Activated T-cell treated with anti-CD3 and anti-CD28 coated beads, Interleukin-2, amount 50 U/mL, for 4 hours (primary cell): ENCODE data around the gene THUMPD3. TPM values are rescaled to one million over a fixed set of nuclear protein-coding genes. Genes with fewer than 3 reads are reported as not detected.

Experiments
- ATAC-seq, 2 donors: fragments of 200-7000 bp; cut with Tn5 transposase; one replicate each; pipeline ENCODE4 v1.10.0; 2021
- DNase-seq: peaks from one replicate; pipeline ENCODE4 v3.0.0-alpha.2; 2020
- H3K27me3 Mint-ChIP-seq: one replicate; pipeline ENCODE4 v1.8.0; 2021; ENCODE audit warnings: low read depth, mixed read lengths
- H3K36me3 Mint-ChIP-seq: one replicate; pipeline ENCODE4 v1.8.0; 2022; ENCODE audit warnings: mixed read lengths; ENCODE audit not compliant: insufficient read depth
- H3K4me1 Mint-ChIP-seq: one replicate; pipeline ENCODE4 v1.8.0; 2021; ENCODE audit warnings: low read depth, mixed read lengths
- H3K4me3 Mint-ChIP-seq: one replicate; pipeline ENCODE4 v1.8.0; 2021; ENCODE audit warnings: mild to moderate bottlenecking, moderate library complexity, mixed read lengths
- H3K9me3 Mint-ChIP-seq: one replicate; pipeline ENCODE4 v1.8.0; 2021; ENCODE audit warnings: mixed read lengths
- total RNA-seq, 3 donors: library from RNA; stranded (reverse); gene quantifications; one replicate each; pipeline ENCODE4 v1.2.1, GENCODE V29; 2021

Gene THUMPD3
- total RNA-seq, 3 donors from 2014 or later = 69.0 to 77.4 (median 73.1) TPM

DNA sequence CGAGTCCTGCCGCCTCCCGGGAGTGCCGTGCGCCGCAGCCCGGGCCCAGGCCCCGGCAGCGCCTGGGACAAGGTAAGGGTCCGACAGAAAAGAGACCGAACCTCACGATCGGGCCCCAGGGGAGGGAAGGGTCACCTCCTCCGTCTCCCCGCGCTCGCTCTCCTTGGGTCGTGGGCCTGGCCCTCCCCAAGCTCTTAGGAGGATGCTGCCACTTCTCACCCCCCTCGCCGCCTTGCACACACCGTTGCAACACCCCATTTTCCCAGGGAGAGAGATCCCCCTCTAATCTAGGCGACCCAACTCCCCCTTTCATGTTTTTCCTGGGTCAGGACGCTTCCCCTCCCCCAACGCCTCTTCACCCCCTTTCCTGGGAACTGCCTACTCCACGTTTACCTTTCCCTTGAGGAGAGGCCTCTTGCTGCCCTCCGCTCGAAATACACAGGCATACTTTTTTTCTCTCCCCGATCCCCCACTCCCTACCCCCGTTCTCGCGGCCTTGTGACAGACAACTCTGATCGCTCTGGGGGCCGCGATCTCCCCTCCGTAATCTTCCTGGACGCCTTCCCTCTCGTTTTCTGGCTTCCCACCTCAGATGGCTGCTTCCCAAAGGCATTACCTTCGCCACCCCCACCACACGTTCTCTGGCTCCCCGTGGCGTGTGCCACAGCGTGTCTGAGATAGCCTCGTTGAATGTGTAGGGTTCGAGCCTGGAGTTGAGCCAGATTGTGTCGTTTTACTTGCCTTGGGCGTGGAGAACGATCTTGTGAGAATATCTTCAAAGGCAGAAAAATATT lies 35.2 kb downstream of the THUMPD3 start:
- peaks cover 30% of the 10 kb centered on the region for H3K36me3 Mint-ChIP-seq

DNA sequence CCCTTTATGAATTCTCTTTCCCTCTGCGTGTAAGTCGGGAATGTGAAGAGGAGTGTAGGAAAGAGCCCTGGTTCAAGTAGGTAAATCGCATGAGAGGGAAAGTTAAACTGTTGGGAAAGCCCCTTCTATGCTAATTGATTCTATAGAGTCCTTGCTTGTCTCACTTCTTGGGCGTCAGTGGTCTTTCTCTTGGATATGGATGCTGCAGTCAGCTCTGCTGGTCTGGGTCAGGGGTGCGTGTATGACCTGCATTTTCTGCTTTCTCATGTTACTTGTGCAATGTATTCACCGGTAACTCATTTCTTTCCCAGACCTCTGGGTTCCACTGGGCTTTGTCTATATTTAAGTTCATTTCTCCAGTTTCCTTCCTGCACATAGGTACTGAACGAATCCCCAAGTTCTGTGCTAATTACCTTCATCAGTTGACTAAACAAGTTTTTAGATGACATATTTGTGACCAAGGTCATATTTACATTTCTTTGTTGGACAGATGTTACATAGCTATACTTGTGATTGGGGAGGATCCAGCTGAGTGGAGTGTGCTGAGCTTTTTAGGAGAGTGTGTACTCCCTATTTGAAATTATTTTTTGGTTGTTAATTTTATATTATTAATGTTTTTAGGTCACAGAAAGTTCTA lies 36.0 kb downstream of the THUMPD3 start:
- H3K36me3 Mint-ChIP-seq = peaks cover 26% of the 10 kb centered on the region
- DNase-seq (no peak), ATAC-seq (no peak)
- H3K4me3 Mint-ChIP-seq = peak overlapping the region; percentile 98
- H3K4me1 Mint-ChIP-seq = peaks cover 69% of the 10 kb centered on the region
- no peaks in the 10 kb centered on the region for H3K27me3 Mint-ChIP-seq
- H3K9me3 Mint-ChIP-seq = no peaks in the 10 kb centered on the region

More for the DNA sequence above, 35.2 kb downstream of the THUMPD3 start:
- ATAC-seq (no peak), DNase-seq (peak; percentile 17)
- Mint-ChIP-seq H3K4me3 (peak overlapping the region; percentile 98), H3K4me1 (peaks cover 70% of the 10 kb centered on the region), H3K9me3 (no peaks in the 10 kb centered on the region), H3K27me3 (no peaks in the 10 kb centered on the region)

DNA sequence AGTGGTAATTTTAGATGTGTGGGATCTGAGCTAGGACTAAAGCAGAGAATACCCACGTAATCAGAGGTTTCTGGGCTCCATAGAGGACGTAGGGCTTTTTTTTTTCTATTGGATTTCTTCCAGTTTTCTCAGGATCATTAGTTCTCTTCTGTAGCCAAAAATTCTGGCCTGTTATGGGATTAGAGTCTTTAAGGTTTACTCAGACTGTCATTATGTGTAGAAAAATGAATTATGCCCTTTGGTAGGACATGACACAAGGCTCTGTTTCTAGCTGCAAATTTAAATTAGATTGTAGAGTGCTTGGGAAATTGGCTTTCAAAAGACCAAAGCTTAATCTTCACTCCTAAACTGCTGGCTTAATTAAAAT lies 36.5 kb downstream of the THUMPD3 start:
- ATAC-seq (no peak), DNase-seq (no peak)
- Mint-ChIP-seq H3K4me3 (peak overlapping the region; percentile 98), H3K4me1 (peaks cover 66% of the 10 kb centered on the region), H3K27me3 (no peaks in the 10 kb centered on the region), H3K9me3 (no peaks in the 10 kb centered on the region), H3K36me3 (peaks cover 22% of the 10 kb centered on the region)

DNA sequence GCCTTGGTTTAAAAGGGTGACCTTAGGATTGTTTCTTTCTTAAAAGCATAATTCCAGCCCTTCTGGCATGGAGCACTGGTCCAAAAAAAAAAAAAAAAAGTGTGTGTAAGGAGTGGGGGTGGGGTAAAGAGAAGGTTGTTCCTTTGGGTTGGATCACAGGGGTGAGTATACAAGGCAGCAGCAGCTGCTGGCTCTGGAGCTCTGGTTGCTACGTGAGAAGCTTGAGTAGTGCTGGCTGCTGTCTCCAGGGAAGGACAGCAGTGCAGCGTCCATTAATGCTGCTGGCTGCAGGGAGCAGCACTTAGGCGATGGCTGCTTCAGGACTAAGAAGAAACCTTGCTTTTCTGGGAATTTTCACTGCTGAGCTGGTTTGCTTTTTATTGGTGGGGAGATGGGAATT lies 36.9 kb downstream of the THUMPD3 start:
- DNase-seq (no peak), ATAC-seq (no peak)
- peak overlapping the region; percentile 98 for H3K4me3 Mint-ChIP-seq
- H3K4me1 Mint-ChIP-seq = peaks cover 66% of the 10 kb centered on the region
- H3K27me3 Mint-ChIP-seq = no peaks in the 10 kb centered on the region
- H3K9me3 Mint-ChIP-seq = no peaks in the 10 kb centered on the region
- H3K36me3 Mint-ChIP-seq = peaks cover 18% of the 10 kb centered on the region

DNA sequence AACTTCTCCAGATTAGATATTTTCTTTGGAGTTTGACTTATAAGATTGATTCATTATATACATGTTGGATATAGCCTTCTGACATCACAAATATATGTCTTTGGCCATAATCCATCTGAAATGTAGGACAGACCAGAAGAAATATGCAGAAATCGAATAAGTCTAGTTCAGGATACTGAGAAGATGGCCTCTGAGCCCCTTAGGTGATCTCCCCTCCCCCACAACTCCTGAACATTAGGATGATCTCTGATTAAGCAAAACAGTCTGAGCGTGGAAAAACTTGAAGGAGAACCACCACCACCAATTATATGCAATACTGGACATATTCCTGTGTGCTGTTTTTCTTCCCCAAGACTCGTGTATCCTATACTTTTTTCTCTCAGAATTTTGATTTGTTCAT lies 37.8 kb downstream of the THUMPD3 start:
- DNase-seq = no peak
- Mint-ChIP-seq H3K4me3 (peak overlapping the region; percentile 52), H3K4me1 (peaks cover 66% of the 10 kb centered on the region), H3K36me3 (peaks cover 10% of the 10 kb centered on the region), H3K9me3 (no peaks in the 10 kb centered on the region), H3K27me3 (no peaks in the 10 kb centered on the region)
- ATAC-seq = no peak

DNA sequence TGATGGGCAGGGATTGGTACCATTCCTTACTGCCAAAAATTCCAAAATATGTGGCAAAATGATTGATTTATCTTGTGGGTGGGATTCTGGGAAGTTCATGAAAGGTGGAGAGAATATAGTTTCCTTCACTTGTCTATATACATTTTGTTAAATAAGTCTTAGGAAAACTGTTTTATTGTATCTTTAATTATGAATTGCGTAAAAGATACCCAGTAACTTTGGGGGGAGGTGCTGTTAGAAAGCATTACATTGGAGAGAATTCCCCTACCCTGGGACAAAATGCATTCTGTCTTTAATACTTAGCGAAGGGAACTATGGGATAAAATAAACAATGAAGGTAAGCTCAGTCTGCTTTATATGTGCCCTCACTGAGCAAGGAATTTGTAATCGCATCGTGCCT lies 39.1 kb downstream of the THUMPD3 start:
- peaks cover 11% of the 10 kb centered on the region for H3K36me3 Mint-ChIP-seq
- no peaks in the 10 kb centered on the region for H3K27me3 Mint-ChIP-seq
- ATAC-seq (no peak), DNase-seq (no peak)
- no peaks in the 10 kb centered on the region for H3K9me3 Mint-ChIP-seq
- peak overlapping the region; percentile 22 for H3K4me3 Mint-ChIP-seq
- peaks cover 72% of the 10 kb centered on the region for H3K4me1 Mint-ChIP-seq

DNA sequence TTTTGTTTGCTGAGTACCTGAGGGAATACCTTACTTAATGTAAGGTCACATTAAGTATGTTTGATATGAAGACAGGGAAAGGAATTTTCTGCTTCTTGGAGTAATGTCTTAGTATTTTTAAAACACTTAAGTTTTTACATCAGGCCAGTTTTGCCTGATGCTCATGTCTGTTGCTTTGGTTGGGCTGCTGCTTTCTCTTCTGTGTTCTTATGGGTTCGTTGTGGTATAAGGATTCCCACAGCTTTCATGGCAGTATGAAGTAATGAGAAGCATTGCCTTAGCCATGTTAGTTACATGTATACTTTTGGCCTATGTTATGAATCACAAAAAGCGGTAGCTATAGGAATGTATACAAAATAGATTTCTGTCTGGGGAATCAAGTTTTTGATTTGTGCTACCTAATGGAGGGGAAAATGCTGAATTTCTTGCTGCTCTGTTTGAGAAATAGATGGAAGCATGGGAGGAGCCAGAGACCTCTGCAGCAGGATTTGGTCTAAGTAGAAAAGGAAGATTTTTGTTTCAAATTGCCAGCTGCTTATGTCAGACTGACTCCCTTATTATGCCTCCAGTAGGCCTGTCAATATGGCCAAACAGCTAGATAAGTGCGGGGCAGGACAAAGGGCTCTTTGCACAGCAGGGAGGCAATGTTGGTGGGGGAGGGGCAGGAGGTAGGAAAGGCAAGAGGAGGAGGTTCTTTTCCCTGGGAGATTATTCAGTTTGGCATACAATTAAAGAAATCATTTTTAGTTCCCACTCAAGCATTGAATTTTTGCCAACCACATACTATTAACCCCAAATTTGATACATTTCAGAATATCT lies 39.8 kb downstream of the THUMPD3 start:
- H3K9me3 Mint-ChIP-seq = no peaks in the 10 kb centered on the region
- DNase-seq = no peak
- H3K27me3 Mint-ChIP-seq = no peaks in the 10 kb centered on the region
- H3K4me3 Mint-ChIP-seq = peak overlapping the region; percentile 39
- peaks cover 79% of the 10 kb centered on the region for H3K4me1 Mint-ChIP-seq
- ATAC-seq = no peak
- H3K36me3 Mint-ChIP-seq = peaks cover 11% of the 10 kb centered on the region

DNA sequence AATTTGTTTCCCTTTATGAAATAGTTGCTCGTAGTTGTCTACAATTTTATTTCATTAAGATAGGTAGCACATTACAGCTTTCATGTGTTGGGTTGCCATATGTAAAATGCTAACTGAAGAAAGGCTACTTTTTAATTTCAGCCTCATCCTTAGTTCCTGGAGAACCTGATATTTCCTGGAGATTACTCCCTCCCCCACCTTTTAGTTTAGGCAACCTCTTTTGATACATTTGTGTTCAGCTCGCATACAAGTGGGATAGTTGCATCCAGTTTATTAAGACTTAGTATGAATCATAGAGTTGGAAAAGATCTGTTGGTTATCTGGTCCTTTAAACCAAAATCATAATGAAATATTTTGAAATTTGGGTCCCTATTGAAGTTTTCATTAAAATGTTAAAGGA lies 40.6 kb downstream of the THUMPD3 start:
- peaks cover 12% of the 10 kb centered on the region for H3K36me3 Mint-ChIP-seq
- DNase-seq = no peak
- H3K4me3 Mint-ChIP-seq = no peak overlapping the region
- no peaks in the 10 kb centered on the region for H3K27me3 Mint-ChIP-seq
- H3K4me1 Mint-ChIP-seq = peaks cover 82% of the 10 kb centered on the region
- ATAC-seq = no peak
- H3K9me3 Mint-ChIP-seq = no peaks in the 10 kb centered on the region

DNA sequence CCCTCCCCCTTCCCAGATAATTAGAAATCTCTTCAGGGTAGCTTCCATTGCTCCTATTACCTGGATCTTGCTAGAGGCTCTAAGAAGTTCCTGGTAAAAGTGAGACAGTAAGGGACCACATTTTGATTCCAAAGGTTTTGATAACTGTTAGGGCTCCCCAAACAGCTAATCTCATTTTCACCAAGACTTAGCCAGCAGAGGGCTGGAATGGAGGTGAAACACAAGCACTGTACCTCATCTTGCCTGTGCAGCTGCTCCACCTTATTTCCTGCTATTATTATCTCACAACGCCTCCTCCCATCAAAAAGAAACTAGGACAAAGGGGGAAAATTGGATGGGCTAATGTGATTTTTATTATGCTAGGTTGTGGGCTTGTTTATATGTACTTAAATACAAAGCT lies 41.8 kb downstream of the THUMPD3 start:
- peaks cover under 1% of the 10 kb centered on the region for H3K9me3 Mint-ChIP-seq
- ATAC-seq = peak; percentile 58 to 59
- H3K36me3 Mint-ChIP-seq = peaks cover 13% of the 10 kb centered on the region
- no peak overlapping the region for H3K4me3 Mint-ChIP-seq
- no peak for DNase-seq
- H3K27me3 Mint-ChIP-seq = no peaks in the 10 kb centered on the region
- H3K4me1 Mint-ChIP-seq = peaks cover 83% of the 10 kb centered on the region

DNA sequence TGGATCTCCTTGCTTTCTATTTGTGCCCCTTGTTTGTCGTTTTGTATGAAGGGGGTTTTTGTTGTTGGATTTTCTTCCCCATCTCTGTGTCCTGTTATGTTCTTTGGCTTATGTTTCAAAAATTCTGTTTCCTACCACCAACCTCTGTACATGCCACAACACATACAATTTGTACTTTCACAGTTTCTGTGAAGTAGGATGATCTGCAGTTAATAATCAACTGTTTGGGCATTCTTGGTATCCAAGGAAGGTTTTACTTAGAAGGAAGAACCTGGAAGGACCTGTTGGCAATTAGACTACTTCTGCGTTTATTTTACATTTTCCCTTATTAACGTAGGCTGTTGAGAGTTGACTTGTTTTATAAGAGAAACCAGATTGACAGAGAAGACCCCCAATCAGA lies 42.9 kb downstream of the THUMPD3 start:
- peaks cover 82% of the 10 kb centered on the region for H3K4me1 Mint-ChIP-seq
- H3K4me3 Mint-ChIP-seq = no peak overlapping the region
- no peaks in the 10 kb centered on the region for H3K27me3 Mint-ChIP-seq

DNA sequence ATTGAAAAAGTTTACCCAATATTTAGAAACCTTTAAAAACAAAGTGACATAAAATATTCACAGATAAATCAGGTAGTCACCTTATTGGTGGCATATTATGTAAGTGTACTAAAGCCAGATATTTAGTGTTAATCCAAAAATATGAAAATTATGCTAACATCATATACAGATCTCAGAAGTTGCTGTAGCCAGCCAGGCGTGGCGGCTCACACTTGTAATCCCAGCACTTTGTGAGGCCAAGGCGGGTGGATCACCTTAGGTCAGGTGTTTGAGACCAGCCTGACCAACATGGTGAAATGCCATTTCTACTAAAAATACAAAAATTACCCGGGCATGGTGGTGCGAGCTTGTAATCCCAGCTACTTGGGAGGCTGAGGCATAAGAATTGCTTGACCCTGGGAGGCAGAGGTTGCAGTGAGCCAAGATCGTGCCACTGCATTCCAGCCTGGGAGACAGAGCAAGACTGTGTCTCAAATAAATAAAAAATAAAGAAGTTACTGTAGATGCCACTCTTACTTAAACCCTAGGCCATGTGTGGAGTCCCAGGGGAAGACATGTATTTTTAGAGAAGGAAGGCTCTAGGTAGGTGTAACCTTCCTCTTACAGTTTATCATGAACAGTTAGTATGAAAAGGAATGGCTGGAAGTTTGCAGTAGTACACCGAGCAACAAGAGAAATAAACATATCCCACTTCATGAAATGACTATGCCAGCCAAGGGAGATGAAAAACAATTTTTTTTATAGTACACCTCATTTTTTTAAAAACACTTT lies 44.2 kb downstream of the THUMPD3 start:
- H3K36me3 Mint-ChIP-seq = peaks cover 14% of the 10 kb centered on the region
- peaks cover 72% of the 10 kb centered on the region for H3K4me1 Mint-ChIP-seq
- peaks cover 3% of the 10 kb centered on the region for H3K9me3 Mint-ChIP-seq

More for the DNA sequence above, 42.9 kb downstream of the THUMPD3 start:
- Mint-ChIP-seq H3K36me3 (peaks cover 14% of the 10 kb centered on the region), H3K9me3 (peaks cover 3% of the 10 kb centered on the region)
- ATAC-seq = no peak
- no peak for DNase-seq

DNA sequence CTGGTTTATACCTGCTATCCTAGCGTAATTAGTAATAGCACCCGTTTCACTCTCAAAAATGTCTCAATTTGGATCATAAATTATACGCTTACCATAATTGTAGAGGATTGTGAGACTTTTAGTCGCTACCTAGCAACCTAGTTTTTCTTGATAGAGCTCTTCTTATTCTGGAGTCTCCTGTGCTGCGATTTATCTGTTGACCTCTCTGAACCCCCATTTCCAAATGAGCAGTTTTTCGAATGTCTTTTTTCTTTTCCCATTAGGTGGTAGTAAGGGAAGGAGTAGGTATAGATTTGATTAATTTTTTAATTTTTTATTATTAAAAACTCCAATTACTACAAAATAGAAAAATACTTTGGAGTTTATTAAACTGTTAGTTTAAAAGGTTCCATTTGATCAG lies 45.2 kb downstream of the THUMPD3 start:
- DNase-seq (no peak), ATAC-seq (no peak)
- Mint-ChIP-seq H3K4me3 (no peak overlapping the region), H3K27me3 (no peaks in the 10 kb centered on the region), H3K4me1 (peaks cover 70% of the 10 kb centered on the region), H3K9me3 (peaks cover 3% of the 10 kb centered on the region), H3K36me3 (peaks cover 14% of the 10 kb centered on the region)

More for the DNA sequence above, 44.2 kb downstream of the THUMPD3 start:
- ATAC-seq = no peak
- no peak for DNase-seq
- H3K4me3 Mint-ChIP-seq = no peak overlapping the region
- no peaks in the 10 kb centered on the region for H3K27me3 Mint-ChIP-seq

DNA sequence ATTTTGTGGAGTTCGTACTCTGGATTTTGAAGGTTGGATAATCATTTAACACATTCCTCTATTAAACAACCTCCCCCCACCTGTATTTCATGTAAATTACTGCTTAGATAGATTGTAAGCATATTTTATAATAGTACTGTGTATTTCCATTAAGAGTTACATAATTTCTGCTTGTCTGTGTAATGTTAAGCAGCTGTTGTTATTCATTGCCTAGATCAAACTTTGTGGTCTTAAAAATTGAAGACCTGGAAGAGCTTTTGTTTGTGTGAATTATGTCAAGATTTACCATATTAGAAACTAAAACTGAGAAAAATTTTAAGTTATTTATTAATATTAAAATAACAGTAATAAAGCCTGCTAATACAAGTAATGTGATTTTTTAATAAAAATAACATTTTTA lies 45.7 kb downstream of the THUMPD3 start:
- Mint-ChIP-seq H3K4me3 (no peak overlapping the region), H3K27me3 (no peaks in the 10 kb centered on the region), H3K9me3 (peaks cover 3% of the 10 kb centered on the region), H3K4me1 (peaks cover 69% of the 10 kb centered on the region), H3K36me3 (peaks cover 16% of the 10 kb centered on the region)
- no peak for DNase-seq
- no peak for ATAC-seq
